ENCODE data around the gene CCDC6. TPM values are rescaled to one million over a fixed set of nuclear protein-coding genes. Genes with fewer than 3 reads are reported as not detected.

The CCDC6 gene
- total and polyA plus RNA-seq, 9 of the 15 experiments (the other 6 are each of a cell fraction or from before 2014, with no cell fraction given): 10.4 to 41.0 (median 20.9) TPM

DNA sequence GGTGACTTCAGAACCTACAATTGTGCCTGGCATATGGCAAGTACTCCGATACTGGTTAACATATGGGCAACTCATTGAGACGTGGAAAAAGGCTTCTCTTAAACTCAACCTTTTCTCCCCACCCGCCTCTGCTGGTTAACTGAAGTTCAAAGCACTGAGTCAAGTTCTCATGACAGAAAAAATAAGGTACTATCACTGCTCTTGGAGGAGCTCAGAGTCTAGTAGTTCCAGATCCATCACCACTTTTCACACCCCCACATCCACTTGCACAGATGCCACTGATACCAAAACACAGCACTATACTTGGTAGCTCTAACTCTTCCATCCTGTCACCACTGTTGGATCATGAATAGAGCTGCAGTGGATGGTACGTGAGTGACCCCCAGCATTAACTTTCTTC lies 36.2 kb downstream of the CCDC6 start (continued):
- TF ChIP-seq, protein P1, sequence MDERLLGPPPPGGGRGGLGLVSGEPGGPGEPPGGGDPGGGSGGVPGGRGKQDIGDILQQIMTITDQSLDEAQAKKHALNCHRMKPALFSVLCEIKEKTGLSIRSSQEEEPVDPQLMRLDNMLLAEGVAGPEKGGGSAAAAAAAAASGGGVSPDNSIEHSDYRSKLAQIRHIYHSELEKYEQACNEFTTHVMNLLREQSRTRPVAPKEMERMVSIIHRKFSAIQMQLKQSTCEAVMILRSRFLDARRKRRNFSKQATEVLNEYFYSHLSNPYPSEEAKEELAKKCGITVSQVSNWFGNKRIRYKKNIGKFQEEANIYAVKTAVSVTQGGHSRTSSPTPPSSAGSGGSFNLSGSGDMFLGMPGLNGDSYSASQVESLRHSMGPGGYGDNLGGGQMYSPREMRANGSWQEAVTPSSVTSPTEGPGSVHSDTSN (CRISPR knock-in tag; IDR thresholded peaks at IDR 0.05; ENCODE audit: low read depth): no peak
- TF ChIP-seq, protein P1 (tag; conservative IDR thresholded peaks at IDR 0.05; ENCODE audit: low read depth): peak; percentile 41; the same call in 1 of the 2 replicates
- TF ChIP-seq, protein P2, sequence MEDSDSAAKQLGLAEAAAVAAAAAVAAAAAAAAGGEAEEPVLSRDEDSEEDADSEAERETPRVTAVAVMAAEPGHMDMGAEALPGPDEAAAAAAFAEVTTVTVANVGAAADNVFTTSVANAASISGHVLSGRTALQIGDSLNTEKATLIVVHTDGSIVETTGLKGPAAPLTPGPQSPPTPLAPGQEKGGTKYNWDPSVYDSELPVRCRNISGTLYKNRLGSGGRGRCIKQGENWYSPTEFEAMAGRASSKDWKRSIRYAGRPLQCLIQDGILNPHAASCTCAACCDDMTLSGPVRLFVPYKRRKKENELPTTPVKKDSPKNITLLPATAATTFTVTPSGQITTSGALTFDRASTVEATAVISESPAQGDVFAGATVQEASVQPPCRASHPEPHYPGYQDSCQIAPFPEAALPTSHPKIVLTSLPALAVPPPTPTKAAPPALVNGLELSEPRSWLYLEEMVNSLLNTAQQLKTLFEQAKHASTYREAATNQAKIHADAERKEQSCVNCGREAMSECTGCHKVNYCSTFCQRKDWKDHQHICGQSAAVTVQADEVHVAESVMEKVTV (CRISPR knock-in tag; IDR thresholded peaks at IDR 0.05): no peak
- TF ChIP-seq SMAD2 (IDR thresholded peaks at IDR 0.05; ENCODE audit: low read depth, low read length) (no peak), GATA2 (CRISPR knock-in tag; IDR thresholded peaks at IDR 0.05) (peak; percentile 32; the same call in 1 of the 2 replicates), EGR1 (conservative IDR thresholded peaks at IDR 0.05) (peak; percentile 60; the same call in 1 of the 2 replicates), ZNF408 (CRISPR knock-in tag; IDR thresholded peaks at IDR 0.05; ENCODE audit: low read depth) (no peak), ZNF24 (IDR thresholded peaks at IDR 0.05) (no peak), ZFP30 (CRISPR knock-in tag; IDR thresholded peaks at IDR 0.05; ENCODE audit: borderline replicate concordance) (no peak), YY1 (IDR thresholded peaks at IDR 0.05; ENCODE audit: borderline replicate concordance in 1 of 3, control insufficient read depth in 1 of 3, extremely low read depth in 1 of 3, insufficient read depth in 3 of 3, insufficient read length in 1 of 3, insufficient replicate concordance in 2 of 3, low read depth in 1 of 3, low read length in 2 of 3) (no peak), SAFB (IDR thresholded peaks at IDR 0.05; ENCODE audit: borderline replicate concordance, low read depth, low read length) (no peak)
- TF ChIP-seq, protein P3, sequence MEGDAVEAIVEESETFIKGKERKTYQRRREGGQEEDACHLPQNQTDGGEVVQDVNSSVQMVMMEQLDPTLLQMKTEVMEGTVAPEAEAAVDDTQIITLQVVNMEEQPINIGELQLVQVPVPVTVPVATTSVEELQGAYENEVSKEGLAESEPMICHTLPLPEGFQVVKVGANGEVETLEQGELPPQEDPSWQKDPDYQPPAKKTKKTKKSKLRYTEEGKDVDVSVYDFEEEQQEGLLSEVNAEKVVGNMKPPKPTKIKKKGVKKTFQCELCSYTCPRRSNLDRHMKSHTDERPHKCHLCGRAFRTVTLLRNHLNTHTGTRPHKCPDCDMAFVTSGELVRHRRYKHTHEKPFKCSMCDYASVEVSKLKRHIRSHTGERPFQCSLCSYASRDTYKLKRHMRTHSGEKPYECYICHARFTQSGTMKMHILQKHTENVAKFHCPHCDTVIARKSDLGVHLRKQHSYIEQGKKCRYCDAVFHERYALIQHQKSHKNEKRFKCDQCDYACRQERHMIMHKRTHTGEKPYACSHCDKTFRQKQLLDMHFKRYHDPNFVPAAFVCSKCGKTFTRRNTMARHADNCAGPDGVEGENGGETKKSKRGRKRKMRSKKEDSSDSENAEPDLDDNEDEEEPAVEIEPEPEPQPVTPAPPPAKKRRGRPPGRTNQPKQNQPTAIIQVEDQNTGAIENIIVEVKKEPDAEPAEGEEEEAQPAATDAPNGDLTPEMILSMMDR (IDR thresholded peaks at IDR 0.05 in 2 of 3, conservative IDR thresholded peaks at IDR 0.05 in 1 of 3; ENCODE audit: insufficient read depth in 2 of 3, low read depth in 1 of 3, low read length in 3 of 3): no peak
- TF ChIP-seq, protein P4, sequence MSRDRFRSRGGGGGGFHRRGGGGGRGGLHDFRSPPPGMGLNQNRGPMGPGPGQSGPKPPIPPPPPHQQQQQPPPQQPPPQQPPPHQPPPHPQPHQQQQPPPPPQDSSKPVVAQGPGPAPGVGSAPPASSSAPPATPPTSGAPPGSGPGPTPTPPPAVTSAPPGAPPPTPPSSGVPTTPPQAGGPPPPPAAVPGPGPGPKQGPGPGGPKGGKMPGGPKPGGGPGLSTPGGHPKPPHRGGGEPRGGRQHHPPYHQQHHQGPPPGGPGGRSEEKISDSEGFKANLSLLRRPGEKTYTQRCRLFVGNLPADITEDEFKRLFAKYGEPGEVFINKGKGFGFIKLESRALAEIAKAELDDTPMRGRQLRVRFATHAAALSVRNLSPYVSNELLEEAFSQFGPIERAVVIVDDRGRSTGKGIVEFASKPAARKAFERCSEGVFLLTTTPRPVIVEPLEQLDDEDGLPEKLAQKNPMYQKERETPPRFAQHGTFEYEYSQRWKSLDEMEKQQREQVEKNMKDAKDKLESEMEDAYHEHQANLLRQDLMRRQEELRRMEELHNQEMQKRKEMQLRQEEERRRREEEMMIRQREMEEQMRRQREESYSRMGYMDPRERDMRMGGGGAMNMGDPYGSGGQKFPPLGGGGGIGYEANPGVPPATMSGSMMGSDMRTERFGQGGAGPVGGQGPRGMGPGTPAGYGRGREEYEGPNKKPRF (IDR thresholded peaks at IDR 0.05; ENCODE audit: low read depth, low read length): no peak
- TF ChIP-seq, protein P5, sequence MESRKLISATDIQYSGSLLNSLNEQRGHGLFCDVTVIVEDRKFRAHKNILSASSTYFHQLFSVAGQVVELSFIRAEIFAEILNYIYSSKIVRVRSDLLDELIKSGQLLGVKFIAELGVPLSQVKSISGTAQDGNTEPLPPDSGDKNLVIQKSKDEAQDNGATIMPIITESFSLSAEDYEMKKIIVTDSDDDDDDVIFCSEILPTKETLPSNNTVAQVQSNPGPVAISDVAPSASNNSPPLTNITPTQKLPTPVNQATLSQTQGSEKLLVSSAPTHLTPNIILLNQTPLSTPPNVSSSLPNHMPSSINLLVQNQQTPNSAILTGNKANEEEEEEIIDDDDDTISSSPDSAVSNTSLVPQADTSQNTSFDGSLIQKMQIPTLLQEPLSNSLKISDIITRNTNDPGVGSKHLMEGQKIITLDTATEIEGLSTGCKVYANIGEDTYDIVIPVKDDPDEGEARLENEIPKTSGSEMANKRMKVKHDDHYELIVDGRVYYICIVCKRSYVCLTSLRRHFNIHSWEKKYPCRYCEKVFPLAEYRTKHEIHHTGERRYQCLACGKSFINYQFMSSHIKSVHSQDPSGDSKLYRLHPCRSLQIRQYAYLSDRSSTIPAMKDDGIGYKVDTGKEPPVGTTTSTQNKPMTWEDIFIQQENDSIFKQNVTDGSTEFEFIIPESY (CRISPR knock-in tag; IDR thresholded peaks at IDR 0.05): no peak
- TF ChIP-seq, protein P6, sequence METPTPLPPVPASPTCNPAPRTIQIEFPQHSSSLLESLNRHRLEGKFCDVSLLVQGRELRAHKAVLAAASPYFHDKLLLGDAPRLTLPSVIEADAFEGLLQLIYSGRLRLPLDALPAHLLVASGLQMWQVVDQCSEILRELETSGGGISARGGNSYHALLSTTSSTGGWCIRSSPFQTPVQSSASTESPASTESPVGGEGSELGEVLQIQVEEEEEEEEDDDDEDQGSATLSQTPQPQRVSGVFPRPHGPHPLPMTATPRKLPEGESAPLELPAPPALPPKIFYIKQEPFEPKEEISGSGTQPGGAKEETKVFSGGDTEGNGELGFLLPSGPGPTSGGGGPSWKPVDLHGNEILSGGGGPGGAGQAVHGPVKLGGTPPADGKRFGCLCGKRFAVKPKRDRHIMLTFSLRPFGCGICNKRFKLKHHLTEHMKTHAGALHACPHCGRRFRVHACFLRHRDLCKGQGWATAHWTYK (CRISPR knock-in tag; IDR thresholded peaks at IDR 0.05): 0 out of 2 replicates have a peak, but pooled peaks have one; percentile 39
